C4-2B (cell line): Measurements from ENCODE around the gene MAP3K14.

Experiments used
- CTCF ChIP-seq: fragments of 450-650 bp; conservative IDR thresholded peaks from 2 replicates; pipeline ENCODE4 v1.5.1; 2017; ENCODE audit warnings: mild to moderate bottlenecking
- ZFX ChIP-seq: fragments of 450-650 bp; IDR thresholded peaks from 2 replicates; pipeline ENCODE4 v1.6.1; 2017

- TF ChIP-seq CTCF (no peak), ZFX (no peak)
These were observed 36.2 kb upstream of the MAP3K14 start for GRCh38 chr17:45353043-45353442.
